OCI-LY7 (cell line): ENCODE results near the gene CYP3A7.
"Not testable (repeated sequence)": the region's sequence is repeated elsewhere in the genome, so short reads cannot be mapped to it uniquely, and the experiment has no call there.

Experiments used
- CTCF ChIP-seq: fragments of 200-600 bp; sonication (generic); conservative IDR thresholded peaks from 2 replicates; pipeline ENCODE4 v1.5.1; 2014; ENCODE audit warnings: mild to moderate bottlenecking, antibody characterized with exemption, low read length, moderate library complexity, mixed read lengths
- EZH2phosphoT487 ChIP-seq: fragments of 200-600 bp; sonication (generic); IDR thresholded peaks from 2 replicates; pipeline ENCODE4 v1.6.1; 2018; ENCODE audit warnings: low read depth, borderline replicate concordance, mild to moderate bottlenecking, mixed run types, antibody characterized with exemption, low read length, moderate library complexity, mixed read lengths

- TF ChIP-seq CTCF, EZH2phosphoT487: not testable (repeated sequence)
These were observed 35.9 kb downstream of the CYP3A7 start for GRCh38 chr7:99698867-99699730.
